Stimulated activated CD8-positive, alpha-beta memory T cell treated with anti-CD3 and anti-CD28 coated beads, Interleukin-7, amount 100 ng/mL, for 1 hour (primary cell): Measurements from ENCODE around the gene SIGLEC6.

Experiments
- DNase-seq, 2 donors: peaks; one replicate each; pipeline ENCODE4 v3.0.0-alpha.2; 2020; ENCODE audit warnings: low read depth in 2 of 2

SIGLEC6 gene

DNA sequence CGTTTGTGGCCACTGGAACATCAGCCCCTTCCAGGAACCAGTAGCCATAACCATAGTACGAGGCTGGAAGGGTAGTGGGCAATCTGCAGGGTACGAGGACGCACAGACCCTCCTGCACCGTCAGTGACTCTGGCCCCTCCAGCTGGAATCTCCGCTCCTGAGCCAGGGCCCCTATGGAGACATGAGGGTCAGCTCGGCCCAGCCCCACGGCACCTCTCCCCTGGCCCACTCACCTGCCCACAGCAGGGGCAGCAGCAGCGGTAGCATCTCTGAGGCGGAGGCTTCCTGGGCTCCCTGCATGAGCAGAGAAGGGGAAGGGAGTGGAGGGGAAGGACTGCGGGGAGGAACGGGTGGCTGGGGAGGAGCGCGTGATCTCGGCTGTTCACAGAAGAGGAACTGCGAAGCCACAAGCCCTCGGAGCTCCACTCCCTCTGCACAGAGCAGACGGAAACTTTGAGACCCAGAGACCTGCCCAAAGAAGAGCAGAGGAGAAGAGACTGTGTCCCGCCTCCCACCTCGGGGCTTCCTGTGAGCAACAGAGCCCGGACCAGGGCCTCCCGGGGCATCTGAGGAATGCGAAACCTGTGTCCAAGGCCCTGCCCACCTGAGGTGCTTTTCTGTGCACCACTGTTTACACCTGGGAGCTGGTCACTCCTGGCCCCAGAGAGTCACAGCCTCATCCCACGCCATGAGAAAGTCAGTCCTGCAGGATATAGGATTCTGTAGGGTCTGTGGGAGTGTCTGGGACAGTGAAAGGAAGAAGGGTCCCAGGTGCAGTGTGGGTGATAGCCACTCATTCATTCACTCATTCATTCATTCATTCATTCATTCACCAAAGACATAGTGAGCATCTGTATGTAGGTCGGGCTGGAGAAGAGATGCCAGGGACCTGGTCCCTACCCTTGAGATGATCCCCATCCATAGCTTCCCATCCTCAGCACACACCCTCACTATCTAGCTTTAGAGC is at the start of gene SIGLEC6:
Gene SIGLEC6 (minus strand): TSS at position 322 of the 967 bp plus-strand sequence. CDS start 22 bp downstream, at position 300.
- no peak for DNase-seq

DNA sequence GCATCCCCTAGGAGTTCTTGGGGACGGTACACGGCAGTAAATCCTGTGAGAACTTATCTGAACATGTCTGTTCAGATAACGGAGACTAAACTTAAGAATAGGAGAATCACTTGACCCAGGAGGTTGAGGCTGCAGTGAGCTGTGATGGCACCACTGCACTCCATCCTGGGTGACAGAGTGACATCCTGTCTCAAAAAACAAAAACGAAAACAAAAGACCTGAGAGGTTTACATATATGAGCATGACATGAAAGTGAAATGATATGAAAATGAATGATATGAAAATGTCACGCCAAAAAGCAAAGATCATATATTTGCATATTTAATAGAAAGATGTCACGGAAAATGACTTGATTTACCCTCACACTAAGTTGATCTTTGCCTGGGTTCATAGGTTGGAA is 45.4 kb upstream of the SIGLEC6 start:
- no peak for DNase-seq

DNA sequence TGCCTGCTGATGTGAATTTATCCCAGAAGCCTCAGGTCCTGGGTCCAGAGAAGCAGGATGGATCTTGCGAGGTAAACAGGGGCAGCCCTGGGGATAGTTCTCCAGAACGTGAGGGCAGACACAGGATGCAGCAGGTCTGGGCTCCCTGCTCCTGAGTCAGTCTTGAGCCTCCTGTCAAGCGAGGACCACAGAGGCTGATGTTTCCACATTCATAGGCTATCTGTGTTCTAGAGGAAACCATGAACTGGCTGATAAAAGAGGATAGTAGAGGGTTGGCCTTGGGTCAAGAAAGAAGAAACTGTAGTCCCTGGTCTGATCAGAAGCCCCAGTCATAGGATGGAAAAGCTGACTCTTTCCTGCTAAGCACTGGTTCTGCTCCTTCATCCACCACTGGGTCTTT is 41.9 kb upstream of the SIGLEC6 start:
- DNase-seq: no peak

DNA sequence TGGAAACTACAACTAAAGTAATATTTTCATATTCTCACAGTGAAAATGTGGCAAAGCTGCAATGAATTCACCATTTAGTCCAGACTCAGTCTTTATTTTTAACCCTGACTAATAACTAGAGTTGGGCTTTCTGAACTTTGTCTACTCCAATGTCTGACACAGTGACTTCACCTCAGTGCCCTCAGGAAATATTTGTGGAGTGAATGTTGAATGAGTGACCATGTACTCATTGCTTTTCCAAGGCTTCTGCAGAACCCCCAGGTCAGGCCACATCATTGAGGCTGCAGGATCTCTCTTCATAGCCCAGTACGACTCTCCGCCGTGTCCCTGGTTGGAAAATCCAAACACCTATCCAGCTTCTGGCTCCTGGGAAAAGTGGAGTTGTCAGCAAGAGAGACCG is 41.4 kb upstream of the SIGLEC6 start:
- DNase-seq: no peak

DNA sequence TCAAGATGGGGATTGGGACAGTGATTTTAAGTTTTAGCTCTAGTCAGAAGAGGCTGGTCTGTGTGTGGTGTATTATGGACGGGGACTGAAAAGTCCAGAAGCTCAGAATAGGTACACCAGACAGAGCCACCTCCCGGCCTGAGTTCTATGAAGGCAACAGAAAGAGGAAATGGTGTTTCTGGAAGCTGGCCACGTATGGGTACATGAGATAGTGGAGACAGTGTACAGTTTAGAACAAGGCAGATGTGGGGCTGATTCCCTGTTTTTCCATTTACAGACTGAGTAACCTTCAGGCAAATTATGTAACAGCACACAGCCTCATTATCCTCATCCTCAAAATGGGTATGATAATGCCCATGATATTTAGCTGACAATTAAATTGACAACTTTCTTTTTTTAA is 40.9 kb upstream of the SIGLEC6 start:
- no peak for DNase-seq

DNA sequence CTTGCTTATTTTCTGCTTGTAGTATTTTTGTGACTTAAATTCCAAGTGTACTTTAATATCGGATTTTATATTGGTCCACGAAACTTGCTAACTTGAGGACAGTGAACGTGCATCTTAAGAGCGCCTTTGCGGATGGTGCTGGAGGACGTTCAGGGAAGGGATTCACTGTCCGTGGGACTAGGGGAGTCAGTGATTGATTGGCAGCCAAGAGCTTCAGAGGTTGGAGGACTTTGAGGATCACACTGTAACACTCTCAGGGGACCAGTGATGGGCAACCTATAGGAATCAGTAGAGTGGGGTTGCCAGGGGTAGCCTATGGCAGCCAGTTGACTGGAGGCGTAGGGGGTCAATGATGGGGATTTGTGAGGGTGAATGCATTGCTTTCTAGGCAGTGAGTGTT is 40.1 kb upstream of the SIGLEC6 start:
- DNase-seq: no peak

DNA sequence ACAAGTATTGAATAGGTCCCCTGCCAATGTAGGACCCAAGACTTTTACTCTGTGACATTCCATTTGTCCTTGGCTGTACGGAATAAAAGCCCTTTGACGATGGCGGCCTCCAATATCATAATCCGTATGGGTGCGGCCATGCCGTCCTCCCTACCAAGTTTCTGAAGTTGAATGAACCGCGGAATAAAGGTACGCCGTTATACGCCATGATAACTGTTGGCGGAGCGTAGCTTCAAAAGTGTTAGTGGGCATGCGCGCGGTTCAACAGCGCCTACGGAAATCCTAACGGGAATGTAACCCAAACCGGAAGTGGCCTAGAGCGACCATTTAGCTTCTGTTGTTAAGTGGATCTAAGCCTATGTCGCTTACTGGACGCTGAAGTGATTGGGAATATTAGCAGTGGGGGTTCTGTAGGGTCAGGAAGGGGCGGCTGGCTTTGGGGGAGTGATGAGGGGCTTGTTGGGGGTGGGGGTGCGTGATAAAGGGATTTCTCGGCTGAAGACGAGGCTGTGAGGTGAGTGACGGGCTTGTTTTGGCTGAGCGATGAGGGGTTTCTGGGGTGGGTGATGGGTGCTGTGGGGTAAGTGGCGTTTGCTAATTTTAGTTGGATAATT is 39.6 kb upstream of the SIGLEC6 start, which contains the start of gene ZNF175:
Gene ZNF175 (plus strand): TSS at position 322 of the 614 bp plus-strand sequence. CDS start 2,047 bp downstream, outside the sequence.
- DNase-seq: peak; percentile 73 to 76

DNA sequence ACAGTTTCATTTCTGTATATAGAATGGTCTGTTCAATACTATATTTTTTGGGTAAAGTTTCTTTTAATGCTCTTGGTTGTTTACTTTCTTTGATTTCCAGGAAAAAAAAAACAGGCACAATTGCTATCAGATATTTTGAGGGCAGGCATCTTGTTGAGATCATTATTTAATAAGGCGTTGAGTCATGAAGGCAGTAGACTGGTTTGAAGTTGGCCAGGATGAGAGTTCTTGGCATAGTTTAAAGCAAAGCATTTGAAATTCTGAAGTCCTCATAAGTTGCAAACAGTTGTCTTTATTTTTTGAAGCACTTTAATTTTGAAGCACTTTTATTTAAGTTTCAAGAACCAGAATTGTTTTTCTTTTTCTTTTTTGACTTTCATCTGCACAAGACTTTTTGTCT is 37.0 kb upstream of the SIGLEC6 start:
- DNase-seq: no peak

DNA sequence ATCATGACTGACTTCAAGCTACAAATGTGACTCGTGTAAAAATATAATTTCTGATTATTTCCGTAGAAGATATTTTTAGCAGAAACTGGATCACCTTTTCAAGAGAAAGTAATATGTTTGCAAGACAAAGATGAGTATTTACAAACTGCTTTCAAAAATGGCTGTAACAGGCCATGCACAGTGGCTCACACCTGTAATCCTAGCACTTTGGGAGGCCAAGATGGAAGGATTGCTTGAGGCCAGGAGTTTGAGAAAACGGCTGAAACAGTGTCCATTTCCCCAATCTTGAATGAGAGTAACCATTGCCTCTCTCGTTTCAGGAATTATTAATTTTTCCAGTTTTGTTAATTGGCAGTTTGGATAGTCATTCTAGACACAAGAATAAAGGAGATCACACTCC is 36.1 kb upstream of the SIGLEC6 start:
- DNase-seq: no peak

DNA sequence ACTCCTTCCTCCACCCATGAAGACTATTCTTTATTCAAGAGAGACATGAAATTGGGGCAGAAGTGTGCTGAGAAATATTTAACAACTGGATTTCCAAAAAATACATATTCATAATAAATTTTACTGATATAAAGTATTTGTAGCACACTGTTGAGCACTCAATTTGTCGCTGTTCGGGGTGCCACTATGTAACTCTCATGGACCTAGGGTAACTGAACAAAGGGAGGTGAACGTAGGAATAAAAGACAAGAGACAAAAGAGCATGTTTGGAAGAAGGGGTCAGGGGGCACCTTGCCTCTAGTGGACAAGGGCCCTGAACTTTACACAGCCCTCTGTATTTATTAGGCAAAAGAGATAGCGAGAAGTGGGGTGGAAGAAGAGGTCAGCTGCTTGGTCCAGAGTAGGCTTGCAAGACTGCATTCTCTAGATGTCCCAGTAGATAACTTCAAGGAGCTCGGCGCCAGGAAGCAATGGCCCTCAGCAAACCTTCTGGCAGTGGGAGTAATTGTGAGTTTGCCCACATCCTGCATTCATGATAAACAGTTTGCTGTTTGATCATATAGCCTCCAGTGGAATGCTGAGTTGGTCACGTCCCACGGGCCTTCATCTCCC is 35.1 kb upstream of the SIGLEC6 start:
- no peak for DNase-seq

DNA sequence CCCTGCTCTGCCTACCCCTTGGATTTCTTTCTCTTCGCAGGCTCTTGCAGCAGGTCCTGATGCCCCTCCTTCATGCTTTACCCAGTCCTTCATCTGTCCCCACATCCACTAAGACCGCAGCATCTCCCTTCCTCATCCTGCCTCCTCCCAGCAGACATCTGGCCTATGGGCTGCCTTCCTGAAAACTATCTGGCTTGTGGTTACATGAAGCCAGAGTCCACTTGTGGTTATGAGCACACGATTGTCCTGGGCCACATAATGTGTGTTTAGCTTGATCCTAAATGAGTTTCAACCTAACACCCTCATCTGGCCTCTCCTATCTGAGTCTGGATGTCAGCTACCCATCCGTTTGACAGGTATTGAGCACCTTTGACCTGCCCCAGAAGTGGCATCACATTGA is 34.1 kb upstream of the SIGLEC6 start:
- DNase-seq: no peak

DNA sequence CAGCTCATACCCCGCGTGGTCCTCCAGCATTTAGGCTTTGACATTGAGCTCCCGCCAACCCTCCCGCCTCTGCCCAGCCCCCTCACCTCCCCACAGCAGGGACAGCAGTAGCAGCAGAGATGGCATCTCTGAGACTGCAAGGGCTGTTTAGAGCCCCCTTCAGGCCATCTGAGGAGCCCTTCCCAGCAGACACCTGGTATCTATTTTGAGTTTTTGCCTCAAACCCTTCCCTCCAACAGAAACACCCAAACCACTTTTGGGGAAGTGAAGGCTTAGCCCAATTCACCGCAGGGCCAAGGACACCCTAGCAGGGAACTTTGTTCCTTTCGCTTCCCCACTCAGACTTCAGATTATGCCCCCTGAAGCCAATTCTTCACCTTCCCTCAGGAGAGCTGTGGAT is 33.3 kb upstream of the SIGLEC6 start:
- no peak for DNase-seq

DNA sequence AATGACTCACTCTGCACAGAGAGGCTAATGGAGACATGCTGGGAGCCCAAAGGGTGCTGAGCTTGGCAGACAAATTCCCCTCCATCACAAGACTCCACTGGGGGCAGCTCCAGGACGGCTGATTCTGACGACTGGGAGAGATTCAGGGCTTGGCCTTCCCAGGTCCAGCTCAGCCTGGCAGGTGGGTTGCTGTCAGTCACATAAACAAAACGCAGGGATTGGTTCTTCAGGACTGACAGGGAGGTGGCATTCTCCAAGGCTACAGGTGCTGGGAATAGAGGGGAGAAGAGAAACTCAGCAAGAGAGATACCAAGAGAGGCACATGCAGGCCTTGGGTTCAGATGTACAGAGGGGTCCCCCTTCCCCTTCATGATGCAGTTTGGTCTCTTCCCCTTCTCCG is 28.9 kb upstream of the SIGLEC6 start:
- no peak for DNase-seq

DNA sequence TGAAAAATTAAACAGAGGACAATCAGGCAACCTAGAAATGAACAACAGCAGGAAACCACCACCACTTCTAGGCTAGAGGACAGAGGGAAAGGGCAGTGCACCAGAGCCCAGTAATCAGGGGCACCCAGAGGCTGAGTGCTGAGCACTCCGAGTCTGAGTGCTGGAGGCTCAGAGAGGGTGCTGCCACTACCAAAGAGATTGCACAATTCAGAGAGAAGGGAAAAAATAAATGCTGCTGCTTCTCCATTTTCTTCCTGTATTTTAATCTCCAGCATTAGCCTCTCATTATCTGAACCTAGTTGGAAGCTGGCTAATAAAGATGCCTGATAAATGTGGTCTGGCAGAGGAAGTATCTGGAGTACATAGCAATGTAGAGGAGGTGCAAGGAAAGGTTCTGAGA is 27.8 kb upstream of the SIGLEC6 start:
- no peak for DNase-seq

DNA sequence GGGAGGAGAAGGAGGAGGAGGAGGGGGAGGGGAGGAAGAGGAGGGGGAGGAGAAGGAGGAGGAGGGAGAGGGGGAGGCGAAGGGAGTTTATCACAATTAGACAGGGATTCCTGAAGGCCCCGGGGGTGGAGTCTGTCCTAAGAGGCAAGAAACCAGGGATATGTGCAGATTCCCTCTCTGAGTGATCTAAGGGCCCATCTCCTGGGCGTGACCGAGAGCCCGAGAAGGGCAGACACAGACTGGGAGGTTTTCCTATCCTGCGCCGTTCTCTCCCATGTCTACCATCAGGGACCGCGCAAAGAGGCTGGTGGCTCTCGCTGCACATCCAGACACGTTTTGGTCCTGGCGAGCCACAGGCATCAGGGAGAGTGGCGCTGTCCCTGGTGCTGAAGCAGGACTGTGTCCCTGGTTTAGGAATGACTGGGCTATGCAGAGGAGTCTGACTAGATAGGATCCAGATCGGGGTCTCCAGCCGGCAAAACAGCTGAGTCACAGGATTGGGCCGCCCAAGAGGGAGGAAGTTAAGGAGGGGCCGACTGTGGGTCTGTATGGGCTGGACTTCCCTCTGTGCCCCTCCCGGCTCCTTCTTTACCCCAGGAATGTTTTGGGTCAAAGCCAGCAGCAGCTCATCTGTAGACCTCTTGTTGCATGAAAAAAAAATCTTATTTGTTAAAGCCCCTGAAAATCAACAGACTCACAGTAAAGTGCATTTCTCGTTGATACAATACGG is 21.7 kb upstream of the SIGLEC6 start:
- DNase-seq: peak in 1 of 2 donors; percentile 12

DNA sequence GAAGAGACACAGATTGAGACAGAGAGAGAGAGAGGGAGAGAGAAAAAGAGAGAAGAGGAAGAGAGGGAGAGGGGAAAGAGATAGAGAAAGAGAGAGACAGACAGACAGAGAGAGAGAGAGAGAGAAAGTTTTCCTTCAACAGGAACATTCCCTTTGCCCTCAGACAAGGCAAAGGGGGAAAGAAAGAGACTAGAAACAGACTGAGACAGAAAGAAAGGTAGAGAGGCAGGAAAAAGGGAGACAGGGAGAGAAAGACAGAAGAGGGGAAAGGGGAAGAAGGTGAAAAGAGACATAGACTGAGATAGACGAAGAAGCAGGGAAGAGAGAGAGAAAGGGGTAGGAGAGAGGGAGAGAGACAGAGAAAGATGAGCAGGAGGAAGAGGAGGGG is 21.1 kb upstream of the SIGLEC6 start:
- DNase-seq: no peak

DNA sequence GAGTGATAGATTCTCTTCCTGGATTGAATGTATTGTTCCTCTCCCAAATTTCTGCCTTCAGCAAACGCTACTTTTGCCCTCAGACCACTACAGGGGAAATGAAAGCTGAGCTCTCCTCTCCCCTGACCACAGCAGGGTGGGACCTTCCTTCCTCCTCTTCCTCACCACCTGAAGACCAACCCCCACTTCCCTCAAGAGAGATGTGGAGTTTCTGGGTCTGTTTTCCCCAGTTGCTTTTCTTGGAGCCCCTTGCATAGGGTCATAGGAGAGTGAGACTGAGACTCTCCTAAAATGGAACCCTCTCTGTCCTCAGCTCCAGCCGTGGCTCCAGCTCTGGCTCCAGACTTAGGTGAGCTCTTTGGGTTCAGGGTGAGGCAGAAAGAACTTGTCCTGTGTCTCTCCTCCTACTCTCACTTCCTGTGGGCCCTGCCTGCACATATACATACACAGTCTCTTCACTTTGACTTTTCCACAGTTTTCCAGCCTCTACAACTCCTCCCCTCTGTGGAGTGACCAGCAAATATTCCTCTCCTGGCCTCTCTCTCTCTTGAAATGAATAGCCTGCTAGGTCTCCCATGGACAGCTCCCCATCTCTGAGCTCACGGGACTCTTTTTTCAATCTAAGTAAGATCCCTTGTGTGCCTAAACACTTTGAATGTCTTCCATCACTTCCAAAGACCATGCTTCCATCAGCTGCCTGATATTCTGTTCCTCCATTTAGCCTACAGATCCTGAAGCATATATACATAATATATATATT is 20.4 kb upstream of the SIGLEC6 start:
- DNase-seq: no peak

DNA sequence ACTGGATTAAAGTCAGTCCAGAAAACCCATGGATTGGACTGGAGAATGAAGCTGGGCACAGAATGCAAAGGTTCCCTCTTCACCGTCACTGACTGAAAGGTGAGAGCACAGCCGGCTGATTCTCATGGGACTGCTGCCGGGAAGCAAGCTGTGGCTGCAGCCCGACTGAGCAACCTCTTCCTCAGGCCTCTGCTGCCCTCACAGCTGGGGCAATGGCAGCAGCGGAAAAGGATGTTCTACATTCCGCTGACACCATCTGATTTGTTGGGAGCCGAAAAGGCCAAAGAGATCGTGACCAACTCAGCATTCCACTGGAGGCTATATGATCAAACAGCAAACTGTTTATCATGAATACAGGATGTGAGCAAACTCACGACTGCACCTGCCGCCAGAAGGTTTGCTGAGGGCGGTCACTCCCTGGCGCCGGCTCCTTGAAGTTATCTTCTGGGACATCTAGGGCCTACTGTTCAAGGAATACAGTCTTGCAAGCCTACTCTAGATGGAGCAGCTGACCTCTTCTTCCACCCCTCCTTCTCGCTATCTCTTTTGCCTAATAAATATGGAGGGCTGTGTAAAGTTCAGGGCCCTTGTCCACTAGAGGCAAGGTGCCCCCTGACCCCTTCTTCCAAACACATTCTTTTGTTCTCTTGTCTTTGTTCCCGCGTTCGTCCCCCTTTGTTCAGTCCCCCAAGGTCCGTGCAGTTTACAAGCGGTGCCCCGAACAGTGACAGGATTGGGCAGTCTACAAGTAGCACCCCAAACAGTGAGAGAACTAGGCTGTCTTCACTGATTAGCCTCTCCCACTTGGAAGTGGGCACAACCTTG is 19.6 kb upstream of the SIGLEC6 start:
- no peak for DNase-seq

DNA sequence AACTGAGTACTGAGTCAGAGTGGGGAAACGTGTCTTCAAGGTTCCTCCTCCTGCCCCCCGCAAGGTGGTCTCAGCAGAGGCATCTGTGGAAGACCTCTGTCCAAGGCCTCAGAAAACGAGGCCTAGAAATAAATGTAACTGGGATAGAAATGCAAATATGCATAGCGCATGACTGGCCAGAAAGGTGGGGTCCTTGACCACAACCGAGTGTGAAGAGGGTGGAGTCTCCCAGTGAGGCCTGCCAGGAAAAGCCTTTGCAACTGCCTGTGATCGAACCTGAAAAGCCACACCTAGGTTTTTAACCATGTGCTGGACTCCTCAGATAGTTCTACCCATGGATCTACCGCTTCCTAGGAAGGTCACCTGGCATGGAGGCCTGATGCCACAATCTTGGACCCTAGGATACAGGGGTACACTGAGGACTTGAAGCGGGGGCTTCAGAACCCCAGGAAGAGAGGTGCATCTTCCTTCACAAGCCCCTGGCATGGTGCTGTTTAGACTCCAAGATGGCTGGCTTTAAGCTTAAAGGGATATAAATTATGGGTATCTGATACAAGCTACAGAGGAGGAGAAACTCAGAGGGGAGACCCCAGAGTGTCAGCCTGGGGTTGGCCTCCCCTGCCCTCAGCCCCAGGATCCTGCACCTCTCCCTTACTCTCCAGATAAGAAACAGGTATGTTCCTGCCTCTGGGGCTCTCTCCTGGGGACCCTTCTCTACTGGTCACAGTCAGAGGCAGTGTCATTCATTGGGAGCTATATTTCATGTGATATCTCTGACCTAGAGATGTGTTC is 18.3 kb upstream of the SIGLEC6 start:
- no peak for DNase-seq
